ENCODE results near the gene ATP13A3. TPM values are rescaled to one million over a fixed set of nuclear protein-coding genes. Genes with fewer than 3 reads are reported as not detected.

The ATP13A3 gene
- total RNA-seq, 1 experiment from 2014 or later = 331 TPM

DNA sequence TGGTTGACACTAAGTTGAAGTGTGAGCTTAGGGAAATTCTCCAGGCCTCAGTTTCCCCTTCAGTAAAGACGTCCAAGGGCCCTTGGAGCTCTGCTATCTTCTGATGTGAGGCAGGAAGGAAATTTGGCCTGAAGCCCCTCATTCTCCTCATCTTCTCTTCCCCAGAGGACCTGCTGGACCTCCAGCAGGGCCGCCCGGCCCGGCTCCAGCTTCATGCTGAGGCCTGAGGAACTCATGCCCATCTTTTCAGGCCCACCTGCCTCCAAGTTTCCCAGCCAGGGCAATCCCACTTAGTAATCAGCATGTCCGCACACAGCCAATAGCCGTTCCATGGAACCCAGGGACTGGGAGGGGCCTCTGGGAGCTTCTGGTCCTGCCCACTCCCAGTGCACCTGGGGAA is 121.3 kb downstream of the ATP13A3 start:
- H4K20me1 ChIP-seq (ENCODE audit: insufficient read depth, low read depth, low read length) = no peaks in the 10 kb centered on the region
- H3K9ac ChIP-seq (ENCODE audit: low read length) = no peak overlapping the region
- H3K9me3 ChIP-seq (ENCODE audit: low read length) = no peaks in the 10 kb centered on the region
- peaks cover 9% of the 10 kb centered on the region for H3K4me1 ChIP-seq (ENCODE audit: low read length)
- no peaks in the 10 kb centered on the region for H3K36me3 ChIP-seq (ENCODE audit: insufficient read depth, low read length)
- H3K9me2 ChIP-seq (replicated peaks; ENCODE audit: insufficient read depth, low read length) = no peaks in the 10 kb centered on the region
- no peaks in the 10 kb centered on the region for H3K79me2 ChIP-seq (ENCODE audit: low read length)
- DNase-seq = no peak
- H3K4me3 ChIP-seq (ENCODE audit: low read length) = no peak overlapping the region
- no peaks in the 10 kb centered on the region for H3K27me3 ChIP-seq (ENCODE audit: low read length)
- H3K4me2 ChIP-seq (ENCODE audit: low read depth, low read length, poor library complexity, severe bottlenecking) = no peak overlapping the region
- H2AFZ ChIP-seq (ENCODE audit: low read length) = no peak overlapping the region
- no peak overlapping the region for H3K27ac ChIP-seq (ENCODE audit: low read length)

DNA sequence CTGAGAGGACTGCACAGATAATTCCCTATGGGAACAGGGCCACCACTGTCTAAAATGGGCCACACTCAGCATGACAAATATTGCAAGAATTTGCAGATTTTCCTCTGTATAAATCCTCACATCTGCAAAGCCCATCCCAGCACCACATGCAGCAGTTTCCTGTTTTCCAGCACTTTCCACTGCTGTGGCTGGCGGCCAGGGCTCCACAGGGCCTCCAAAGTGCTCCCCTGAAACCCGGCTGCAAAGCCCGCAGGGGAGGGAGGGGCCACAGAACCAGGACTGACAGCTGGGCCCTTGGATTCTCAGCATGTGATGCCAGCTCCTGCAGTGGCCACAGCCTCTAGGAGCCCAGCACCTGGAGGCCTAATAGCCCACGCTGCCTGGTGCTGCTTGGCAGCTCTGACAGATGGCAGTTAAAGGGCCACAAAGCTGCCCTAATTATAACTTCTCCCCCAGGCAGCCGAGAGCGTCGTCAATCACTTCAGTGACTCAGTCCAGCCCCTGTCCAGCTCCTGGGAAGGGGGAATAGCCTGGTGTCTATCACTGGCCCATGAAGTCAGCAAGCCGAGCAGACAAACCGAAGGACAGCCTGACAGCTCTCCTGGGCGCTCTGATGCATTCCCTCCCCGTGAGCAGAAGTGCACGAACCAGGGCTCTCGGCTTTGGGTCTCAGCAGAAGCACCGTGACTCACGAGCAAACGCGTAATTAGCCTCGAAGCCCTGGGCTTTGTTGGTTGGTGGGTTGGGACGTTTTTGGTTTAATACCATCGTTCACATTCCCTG is 122.0 kb downstream of the ATP13A3 start:
- H3K79me2 ChIP-seq (ENCODE audit: low read length) = no peaks in the 10 kb centered on the region
- H3K9me2 ChIP-seq (replicated peaks; ENCODE audit: insufficient read depth, low read length) = no peaks in the 10 kb centered on the region

DNA sequence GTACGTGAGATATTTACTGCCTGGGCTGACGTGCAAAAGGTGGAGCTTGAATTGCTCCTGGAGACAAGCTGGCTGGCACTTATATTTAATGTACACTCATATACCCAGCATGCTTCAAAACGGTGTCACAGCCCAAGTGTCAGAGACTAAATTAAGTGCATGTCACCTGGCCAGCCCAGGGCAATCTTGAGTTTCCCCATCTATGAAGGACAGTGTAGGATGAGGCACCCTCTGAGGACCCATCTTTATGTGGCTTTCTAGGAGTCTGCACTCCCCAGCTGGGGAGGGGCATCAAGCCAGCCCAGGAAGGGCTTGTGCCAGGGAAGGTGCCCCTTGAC is 122.5 kb downstream of the ATP13A3 start:
- Histone ChIP-seq H3K36me3 (ENCODE audit: insufficient read depth, low read length) (no peaks in the 10 kb centered on the region), H3K9me2 (replicated peaks; ENCODE audit: insufficient read depth, low read length) (no peaks in the 10 kb centered on the region), H3K79me2 (ENCODE audit: low read length) (no peaks in the 10 kb centered on the region), H3K27ac (ENCODE audit: low read length) (no peak overlapping the region), H3K4me1 (ENCODE audit: low read length) (peaks cover 9% of the 10 kb centered on the region), H3K4me2 (ENCODE audit: low read depth, low read length, poor library complexity, severe bottlenecking) (no peak overlapping the region), H3K4me3 (ENCODE audit: low read length) (no peak overlapping the region), H2AFZ (ENCODE audit: low read length) (no peak overlapping the region), H3K27me3 (ENCODE audit: low read length) (no peaks in the 10 kb centered on the region), H4K20me1 (ENCODE audit: insufficient read depth, low read depth, low read length) (no peaks in the 10 kb centered on the region), H3K9ac (ENCODE audit: low read length) (no peak overlapping the region), H3K9me3 (ENCODE audit: low read length) (no peaks in the 10 kb centered on the region)
- DNase-seq = no peak

More for the DNA sequence above, 122.0 kb downstream of the ATP13A3 start:
- Histone ChIP-seq H3K4me2 (ENCODE audit: low read depth, low read length, poor library complexity, severe bottlenecking) (no peak overlapping the region), H2AFZ (ENCODE audit: low read length) (no peak overlapping the region), H3K4me3 (ENCODE audit: low read length) (no peak overlapping the region), H4K20me1 (ENCODE audit: insufficient read depth, low read depth, low read length) (no peaks in the 10 kb centered on the region), H3K4me1 (ENCODE audit: low read length) (peaks cover 9% of the 10 kb centered on the region), H3K27ac (ENCODE audit: low read length) (no peak overlapping the region), H3K27me3 (ENCODE audit: low read length) (no peaks in the 10 kb centered on the region), H3K36me3 (ENCODE audit: insufficient read depth, low read length) (no peaks in the 10 kb centered on the region), H3K9me3 (ENCODE audit: low read length) (no peaks in the 10 kb centered on the region), H3K9ac (ENCODE audit: low read length) (no peak overlapping the region)
- DNase-seq = no peak

DNA sequence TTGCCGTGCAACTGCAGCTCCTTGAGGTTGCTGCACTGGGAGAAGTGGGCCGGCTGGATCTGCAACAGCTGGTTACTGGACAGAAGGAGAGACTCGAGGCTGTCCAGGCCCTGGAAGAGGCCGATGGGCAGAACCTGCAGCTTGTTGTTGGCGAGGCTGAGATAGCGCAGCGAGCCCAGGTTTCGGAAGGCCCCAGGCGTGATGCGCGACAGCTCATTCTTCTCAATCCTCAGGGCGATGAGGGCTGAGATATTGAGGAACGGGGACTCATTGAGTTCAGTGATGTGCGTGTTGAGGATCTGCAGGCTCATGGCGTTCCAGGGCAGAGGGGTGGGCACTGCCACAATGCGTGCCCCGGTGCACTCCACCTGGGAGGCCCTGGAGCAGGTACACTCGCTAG is 126.2 kb downstream of the ATP13A3 start:
- Histone ChIP-seq H3K36me3 (ENCODE audit: insufficient read depth, low read length) (no peaks in the 10 kb centered on the region), H3K27me3 (ENCODE audit: low read length) (no peaks in the 10 kb centered on the region), H3K9me3 (ENCODE audit: low read length) (no peaks in the 10 kb centered on the region), H4K20me1 (ENCODE audit: insufficient read depth, low read depth, low read length) (no peaks in the 10 kb centered on the region), H3K9me2 (replicated peaks; ENCODE audit: insufficient read depth, low read length) (no peaks in the 10 kb centered on the region), H3K79me2 (ENCODE audit: low read length) (no peaks in the 10 kb centered on the region), H2AFZ (ENCODE audit: low read length) (no peak overlapping the region), H3K4me2 (ENCODE audit: low read depth, low read length, poor library complexity, severe bottlenecking) (no peak overlapping the region), H3K4me3 (ENCODE audit: low read length) (no peak overlapping the region), H3K27ac (ENCODE audit: low read length) (no peak overlapping the region), H3K9ac (ENCODE audit: low read length) (no peak overlapping the region), H3K4me1 (ENCODE audit: low read length) (no peaks in the 10 kb centered on the region)
- DNase-seq = no peak

DNA sequence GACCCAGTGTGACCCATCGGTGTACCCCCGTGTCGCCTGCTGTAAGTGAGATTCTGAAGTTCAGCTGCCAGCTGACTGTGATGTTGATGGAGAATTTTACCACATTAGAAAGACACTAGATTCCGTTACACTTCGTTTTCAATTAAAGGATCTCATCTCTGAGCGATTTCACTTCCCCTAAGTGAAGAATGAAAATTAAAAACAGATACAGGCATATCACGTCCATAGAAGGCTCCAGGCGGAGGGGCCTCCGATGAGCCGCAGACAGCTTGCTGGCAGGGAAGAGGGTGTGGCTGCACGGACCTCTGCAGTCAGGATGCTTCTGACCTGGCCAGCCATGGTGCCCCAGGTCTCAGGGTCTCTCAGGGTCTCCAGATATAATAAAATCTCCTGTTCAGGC is 129.1 kb downstream of the ATP13A3 start:
- H4K20me1 ChIP-seq (ENCODE audit: insufficient read depth, low read depth, low read length) = no peaks in the 10 kb centered on the region
- H2AFZ ChIP-seq (ENCODE audit: low read length) = no peak overlapping the region
- no peaks in the 10 kb centered on the region for H3K79me2 ChIP-seq (ENCODE audit: low read length)
- no peak overlapping the region for H3K4me3 ChIP-seq (ENCODE audit: low read length)
- no peaks in the 10 kb centered on the region for H3K9me3 ChIP-seq (ENCODE audit: low read length)
- H3K4me1 ChIP-seq (ENCODE audit: low read length) = no peaks in the 10 kb centered on the region
- H3K9me2 ChIP-seq (replicated peaks; ENCODE audit: insufficient read depth, low read length) = no peaks in the 10 kb centered on the region
- no peaks in the 10 kb centered on the region for H3K27me3 ChIP-seq (ENCODE audit: low read length)
- no peak overlapping the region for H3K27ac ChIP-seq (ENCODE audit: low read length)
- H3K36me3 ChIP-seq (ENCODE audit: insufficient read depth, low read length) = no peaks in the 10 kb centered on the region
- no peak overlapping the region for H3K4me2 ChIP-seq (ENCODE audit: low read depth, low read length, poor library complexity, severe bottlenecking)
- no peak overlapping the region for H3K9ac ChIP-seq (ENCODE audit: low read length)
- no peak for DNase-seq

DNA sequence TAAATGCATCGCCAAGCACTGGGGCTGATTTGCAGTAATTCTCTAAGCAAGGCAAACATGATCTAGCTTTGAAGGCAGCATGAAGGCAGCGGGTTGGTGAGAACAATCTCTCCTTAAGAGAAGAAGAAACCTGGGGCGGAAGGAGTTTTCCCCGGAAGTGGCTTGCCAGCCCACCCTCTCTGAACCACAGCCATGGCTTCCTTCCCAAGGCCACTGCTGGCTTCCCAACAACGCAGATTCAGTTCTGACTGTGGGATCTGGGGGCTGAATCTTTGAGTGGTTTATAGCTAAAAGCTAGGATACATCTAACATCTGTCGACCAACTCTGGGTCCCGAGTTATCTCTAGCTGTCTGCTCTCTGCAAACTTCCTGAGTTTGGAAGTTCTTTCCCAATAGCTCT is 131.4 kb downstream of the ATP13A3 start:
- DNase-seq = no peak
- H3K27ac ChIP-seq (ENCODE audit: low read length) = no peak overlapping the region
- no peaks in the 10 kb centered on the region for H3K9me2 ChIP-seq (replicated peaks; ENCODE audit: insufficient read depth, low read length)
- no peaks in the 10 kb centered on the region for H3K4me1 ChIP-seq (ENCODE audit: low read length)
- no peaks in the 10 kb centered on the region for H4K20me1 ChIP-seq (ENCODE audit: insufficient read depth, low read depth, low read length)
- no peak overlapping the region for H3K4me3 ChIP-seq (ENCODE audit: low read length)
- no peaks in the 10 kb centered on the region for H3K36me3 ChIP-seq (ENCODE audit: insufficient read depth, low read length)
- H3K27me3 ChIP-seq (ENCODE audit: low read length) = no peaks in the 10 kb centered on the region
- no peak overlapping the region for H3K9ac ChIP-seq (ENCODE audit: low read length)
- no peak overlapping the region for H2AFZ ChIP-seq (ENCODE audit: low read length)
- no peak overlapping the region for H3K4me2 ChIP-seq (ENCODE audit: low read depth, low read length, poor library complexity, severe bottlenecking)
- H3K9me3 ChIP-seq (ENCODE audit: low read length) = no peaks in the 10 kb centered on the region
- no peaks in the 10 kb centered on the region for H3K79me2 ChIP-seq (ENCODE audit: low read length)

DNA sequence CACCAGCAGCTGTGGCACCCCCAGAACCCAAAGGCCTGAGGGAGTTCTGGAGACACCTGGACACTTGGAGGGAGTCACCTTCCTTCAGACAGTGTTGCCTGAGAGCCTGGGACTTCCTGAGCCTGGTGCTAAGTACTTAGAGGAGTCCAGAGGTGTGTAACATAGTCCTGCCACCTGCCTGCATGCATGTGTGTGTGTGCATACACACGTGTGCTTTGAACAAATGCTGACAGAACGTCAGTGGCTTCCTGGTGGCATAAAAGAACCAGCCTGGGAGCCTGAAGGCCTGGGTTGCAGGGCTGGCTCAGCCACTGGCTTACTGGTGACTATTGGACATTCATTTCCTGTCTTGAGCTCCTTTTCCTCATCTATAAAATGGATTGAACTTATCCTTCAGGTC is 132.5 kb downstream of the ATP13A3 start:
- no peak overlapping the region for H3K27ac ChIP-seq (ENCODE audit: low read length)
- H3K4me1 ChIP-seq (ENCODE audit: low read length) = no peaks in the 10 kb centered on the region
- no peaks in the 10 kb centered on the region for H3K79me2 ChIP-seq (ENCODE audit: low read length)
- H3K27me3 ChIP-seq (ENCODE audit: low read length) = no peaks in the 10 kb centered on the region
- no peaks in the 10 kb centered on the region for H3K9me3 ChIP-seq (ENCODE audit: low read length)
- no peak overlapping the region for H3K9ac ChIP-seq (ENCODE audit: low read length)
- no peaks in the 10 kb centered on the region for H3K9me2 ChIP-seq (replicated peaks; ENCODE audit: insufficient read depth, low read length)
- no peak for DNase-seq
- no peak overlapping the region for H2AFZ ChIP-seq (ENCODE audit: low read length)
- H4K20me1 ChIP-seq (ENCODE audit: insufficient read depth, low read depth, low read length) = no peaks in the 10 kb centered on the region
- no peak overlapping the region for H3K4me3 ChIP-seq (ENCODE audit: low read length)
- H3K4me2 ChIP-seq (ENCODE audit: low read depth, low read length, poor library complexity, severe bottlenecking) = no peak overlapping the region
- H3K36me3 ChIP-seq (ENCODE audit: insufficient read depth, low read length) = no peaks in the 10 kb centered on the region

Measured in Karpas-422 (cell line).